ENCODE measurements around the gene KRTAP5-1.
A peak's percentile ranks its signal among the peaks of the same experiment; 100 is the strongest.
"Not testable (repeated sequence)": the region's sequence is repeated elsewhere in the genome, so short reads cannot be mapped to it uniquely, and the experiment has no call there.

The KRTAP5-1 gene

DNA sequence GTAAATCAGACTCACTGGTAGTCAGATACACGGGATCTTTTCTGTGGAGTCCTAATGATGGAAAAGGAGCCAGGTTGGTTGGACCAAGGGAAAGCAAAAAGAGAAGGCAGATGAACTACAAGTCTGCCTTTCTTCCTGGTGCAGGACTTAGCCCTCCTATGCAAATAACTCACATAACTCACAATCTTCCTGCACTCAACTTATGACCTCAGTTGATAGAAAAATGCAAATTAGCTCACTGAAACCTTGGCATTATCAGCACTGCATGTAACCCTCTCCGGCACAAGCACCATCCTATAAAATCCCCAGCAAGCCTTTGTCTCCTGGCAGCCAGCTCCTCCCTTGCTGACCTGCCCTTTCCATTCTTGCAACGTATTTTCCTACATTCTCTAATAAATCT lies 16.6 kb upstream of the KRTAP5-1 start:
- DNase-seq (ENCODE audit: low read depth) = not testable (repeated sequence)

GRCh38 chr11:1600626-1601025 lies 15.5 kb upstream of the KRTAP5-1 start:
- no peak for DNase-seq (ENCODE audit: low read depth)

DNA sequence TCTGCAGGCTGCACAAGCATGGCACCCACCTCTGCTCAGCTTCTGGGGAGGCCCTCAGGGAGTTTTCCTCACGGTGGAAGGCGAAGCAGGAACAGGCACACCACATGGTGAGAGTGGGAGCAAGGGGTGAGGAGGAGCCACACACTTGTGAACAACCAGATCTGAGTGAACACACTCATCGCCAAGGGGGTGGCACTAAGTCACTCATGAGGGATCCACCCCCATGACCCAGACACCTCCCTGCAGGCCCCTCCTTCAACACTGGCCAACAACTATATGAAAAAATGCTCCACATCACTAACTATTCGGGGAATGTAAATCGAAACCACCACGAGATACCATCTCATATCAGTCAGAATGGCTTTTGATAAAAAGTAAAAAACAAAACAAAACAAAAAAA lies 13.7 kb upstream of the KRTAP5-1 start:
- DNase-seq (ENCODE audit: low read depth) = no peak

DNA sequence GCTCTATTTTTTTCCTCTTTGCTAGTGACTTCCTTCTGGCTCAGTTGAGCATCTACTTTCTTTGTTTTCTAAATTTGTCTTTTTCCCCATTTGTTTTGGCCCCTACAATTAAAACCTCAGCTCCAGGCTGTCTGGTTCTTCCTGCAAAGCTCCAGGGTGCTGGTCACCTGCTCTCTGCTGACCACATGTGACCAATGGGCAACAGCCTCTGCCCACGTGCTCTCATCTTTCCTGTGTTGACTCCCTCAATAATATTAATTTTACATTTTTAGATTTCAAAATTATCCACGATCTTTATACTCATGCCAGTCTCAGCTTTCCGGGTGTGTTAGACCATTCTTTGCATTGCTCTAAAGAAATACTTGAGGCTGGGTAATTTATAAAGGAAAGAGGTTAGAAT lies 13.3 kb upstream of the KRTAP5-1 start:
- DNase-seq (ENCODE audit: low read depth) = not testable (repeated sequence)

DNA sequence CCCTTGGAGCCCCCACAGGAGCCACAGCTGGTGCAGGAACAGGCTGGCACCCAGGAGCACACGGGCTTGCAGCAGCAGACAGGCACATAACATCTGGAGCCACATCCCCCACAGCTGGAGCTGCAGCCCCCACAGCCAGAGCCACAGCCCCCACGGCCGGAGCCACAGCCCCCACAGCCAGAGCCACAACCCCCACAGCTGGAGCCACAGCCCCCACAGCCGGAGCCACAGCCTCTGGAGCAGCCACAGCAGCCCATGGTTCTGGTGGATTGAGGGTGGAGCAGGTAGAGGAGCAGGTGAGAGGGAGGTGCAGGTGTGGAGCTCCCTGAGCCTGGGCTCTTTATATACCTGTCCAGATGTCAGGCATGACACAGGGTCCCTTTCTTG lies 12.9 kb upstream of the KRTAP5-1 start, which contains the start of gene KRTAP5-2:
Gene KRTAP5-2, minus strand, starts transcription at position 301 of the 387 bp plus-strand sequence. Its CDS starts 44 bp downstream, at position 257.
- no peak for DNase-seq (ENCODE audit: low read depth)

- no peak for DNase-seq (ENCODE audit: low read depth)
These were observed 12.4 kb upstream of the KRTAP5-1 start for GRCh38 chr11:1597331-1597993.

GRCh38 chr11:1596576-1597121 lies 11.6 kb upstream of the KRTAP5-1 start:
- not testable (repeated sequence) for DNase-seq (ENCODE audit: low read depth)

DNA sequence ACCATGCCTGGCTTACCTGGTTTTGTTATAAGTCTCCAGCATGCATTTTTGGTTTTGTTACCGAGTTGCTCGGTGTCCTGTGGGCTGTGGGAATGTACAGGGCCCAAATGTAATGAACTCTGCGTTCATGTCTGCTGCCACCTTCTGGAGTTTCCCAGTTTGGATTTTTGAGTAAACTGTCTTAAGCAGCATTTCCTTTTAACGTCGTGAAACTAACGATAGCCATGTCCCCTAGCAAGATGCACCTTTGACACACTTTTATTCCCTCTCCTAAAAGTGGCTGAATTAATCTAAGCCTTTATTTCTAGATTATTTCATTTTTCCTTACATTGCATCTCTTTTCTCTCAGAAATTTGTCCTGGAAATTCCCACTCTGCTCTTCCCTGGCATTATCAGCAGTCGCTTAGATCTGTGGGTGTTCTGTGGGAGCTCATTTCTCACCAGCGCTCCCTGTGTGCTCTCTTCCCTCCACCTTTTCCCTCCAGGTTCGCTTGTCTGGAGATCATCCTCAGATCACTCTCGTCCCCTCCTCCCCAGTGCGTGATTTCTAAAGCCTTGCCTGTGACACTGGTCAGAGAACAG lies 11.0 kb upstream of the KRTAP5-1 start:
- DNase-seq (ENCODE audit: low read depth) = not testable (repeated sequence)

DNA sequence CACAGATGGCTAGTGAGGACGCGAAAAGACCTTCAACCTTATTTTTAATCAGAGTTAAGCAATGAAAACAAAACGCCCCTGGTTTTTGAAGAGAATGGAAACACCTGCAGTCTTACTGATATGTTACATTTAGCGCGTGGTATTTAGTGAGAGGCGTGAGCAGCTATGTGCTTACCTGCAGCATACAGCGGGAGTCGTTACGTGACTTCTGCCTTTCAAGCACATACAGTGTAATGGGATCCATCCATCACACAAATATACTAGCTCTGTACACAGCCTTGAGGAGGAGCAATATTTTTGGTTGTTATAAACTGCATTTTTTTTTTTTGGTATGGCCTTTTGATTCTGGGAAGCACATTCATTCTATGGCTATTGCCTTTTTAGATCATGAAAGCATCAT lies 7.5 kb upstream of the KRTAP5-1 start:
- DNase-seq (ENCODE audit: low read depth) = no peak

DNA sequence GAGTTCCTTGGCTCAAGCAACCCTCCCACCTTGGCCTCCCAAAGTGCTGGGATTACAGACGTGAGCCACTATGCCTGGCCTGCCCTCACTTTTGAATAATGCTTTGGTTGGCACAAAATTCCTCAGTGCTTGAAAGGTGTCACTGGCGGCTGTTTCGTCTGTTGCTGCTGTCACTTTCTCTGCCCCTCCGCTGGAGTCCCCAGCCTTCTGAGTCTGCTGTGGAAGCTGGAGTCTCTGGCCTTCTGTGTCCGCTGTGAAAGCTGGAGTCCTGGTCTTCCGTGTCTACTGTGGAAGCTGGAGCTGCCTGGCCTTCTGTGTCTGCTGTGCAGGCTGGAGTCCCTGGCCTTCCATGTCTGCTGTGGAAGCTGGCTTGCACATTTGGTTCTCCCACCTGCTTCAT lies 4.9 kb upstream of the KRTAP5-1 start:
- DNase-seq (ENCODE audit: low read depth) = no peak

DNA sequence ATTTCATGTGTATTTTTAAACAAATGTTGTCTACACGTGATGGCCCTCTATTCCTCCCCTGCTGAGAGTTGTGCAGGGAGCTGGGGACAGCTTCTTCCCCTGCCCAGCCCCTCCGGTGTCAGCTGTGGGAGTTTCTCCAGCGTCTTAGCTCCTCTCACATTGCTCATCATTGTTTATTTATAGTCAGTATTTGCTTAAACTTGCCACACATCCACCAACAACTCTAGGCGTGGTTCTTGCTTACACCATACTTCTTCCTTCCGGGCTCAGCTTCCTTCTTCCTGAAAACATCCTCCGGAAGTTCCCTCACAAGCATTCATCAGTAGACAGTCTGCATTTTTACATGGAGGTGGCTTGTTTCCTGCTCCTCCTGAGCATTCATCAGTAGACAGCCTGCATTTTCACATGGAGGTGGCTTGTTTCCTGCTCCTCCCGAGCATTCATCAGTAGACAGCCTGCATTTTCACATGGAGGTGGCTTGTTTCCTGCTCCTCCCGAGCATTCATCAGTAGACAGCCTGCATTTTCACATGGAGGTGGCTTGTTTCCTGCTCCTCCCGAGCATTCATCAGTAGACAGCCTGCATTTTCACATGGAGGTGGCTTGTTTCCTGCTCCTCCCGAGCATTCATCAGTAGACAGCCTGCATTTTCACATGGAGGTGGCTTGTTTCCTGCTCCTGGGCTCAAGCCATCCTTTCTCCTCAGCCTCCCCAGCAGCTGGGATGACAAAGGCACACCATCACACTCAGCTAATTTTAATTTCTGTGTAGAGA lies 4.3 kb upstream of the KRTAP5-1 start:
- DNase-seq (ENCODE audit: low read depth) = not testable (repeated sequence)

GRCh38 chr11:1586699-1587098 lies 1.6 kb upstream of the KRTAP5-1 start:
- DNase-seq (ENCODE audit: low read depth) = no peak

GRCh38 chr11:1582909-1583308 lies 2.2 kb downstream of the KRTAP5-1 start:
- DNase-seq (ENCODE audit: low read depth) = not testable (repeated sequence)

- DNase-seq (ENCODE audit: low read depth) = no peak
These were observed 3.1 kb downstream of the KRTAP5-1 start for GRCh38 chr11:1581976-1582375.

GRCh38 chr11:1576825-1577224 lies 8.3 kb downstream of the KRTAP5-1 start:
- no peak for DNase-seq (ENCODE audit: low read depth)

DNA sequence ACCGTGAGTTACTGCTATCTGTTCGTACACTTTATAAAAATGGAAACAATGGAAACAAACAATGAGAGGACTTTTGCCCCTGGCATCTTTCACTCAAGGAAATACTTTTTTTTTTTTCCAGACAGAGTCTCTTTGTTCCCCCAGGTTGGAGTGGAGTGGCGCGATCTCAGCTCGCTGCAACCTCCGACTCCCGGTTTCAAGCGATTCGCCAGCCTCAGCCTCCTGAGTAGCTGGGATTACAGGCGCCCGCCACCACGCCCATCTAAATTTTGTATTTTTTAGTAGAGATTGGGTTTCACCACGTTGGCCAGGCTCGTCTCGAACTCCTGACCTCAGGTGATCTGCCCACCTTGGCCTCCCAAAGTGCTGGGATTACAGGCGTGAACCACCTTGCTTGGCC lies 9.3 kb downstream of the KRTAP5-1 start:
- DNase-seq (ENCODE audit: low read depth) = not testable (repeated sequence)

DNA sequence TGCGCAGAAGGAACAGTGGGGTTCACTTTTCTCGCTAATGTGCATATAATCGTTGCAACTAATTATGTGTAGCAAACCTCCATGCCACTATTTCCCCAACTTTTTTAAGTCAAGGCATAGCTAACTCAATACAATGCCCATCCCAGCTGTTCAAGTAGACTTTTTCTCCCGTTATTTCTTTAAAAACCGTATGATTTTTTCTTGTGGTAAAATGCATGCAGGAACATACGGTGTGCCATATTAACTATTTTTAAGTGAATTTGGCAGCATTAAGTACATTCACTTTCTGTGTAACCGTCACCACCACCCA lies 10.2 kb downstream of the KRTAP5-1 start:
- no peak for DNase-seq (ENCODE audit: low read depth)

DNA sequence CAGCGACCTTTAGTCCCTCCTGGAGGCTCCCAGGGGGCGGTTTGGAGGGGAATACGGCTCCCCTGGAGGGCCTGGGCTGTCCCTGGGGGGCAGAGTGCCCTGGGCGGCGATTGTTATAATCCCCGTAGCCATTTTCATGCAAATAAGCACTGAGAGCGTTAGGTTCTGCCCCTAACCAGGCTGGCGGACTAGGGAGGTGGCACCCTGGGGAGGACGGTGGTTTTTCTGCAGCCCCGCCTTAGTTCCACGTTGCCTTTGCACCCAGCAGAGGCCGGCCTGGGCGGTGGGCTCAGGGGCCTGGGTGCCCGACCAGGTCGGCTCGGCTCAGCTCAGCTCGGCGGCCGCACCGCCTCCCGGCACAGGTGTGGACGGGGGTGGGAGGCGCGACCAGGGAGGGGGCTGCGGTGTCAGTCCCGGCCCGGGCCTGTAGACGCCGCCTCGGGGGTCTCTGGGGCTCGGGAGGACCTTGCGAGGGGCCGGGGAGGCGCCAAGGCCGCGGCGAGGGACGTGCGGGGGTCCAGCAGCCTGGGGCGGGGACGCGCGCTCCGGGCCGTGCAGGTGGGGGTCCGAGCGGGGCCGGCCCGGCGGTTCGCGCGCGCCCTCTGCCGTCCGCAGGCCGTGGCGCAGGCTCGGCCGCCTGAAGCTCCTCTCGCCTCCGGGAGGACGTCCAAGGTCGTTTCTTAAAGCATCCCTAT lies 10.7 kb downstream of the KRTAP5-1 start:
- DNase-seq (ENCODE audit: low read depth) = peak; percentile 40

DNA sequence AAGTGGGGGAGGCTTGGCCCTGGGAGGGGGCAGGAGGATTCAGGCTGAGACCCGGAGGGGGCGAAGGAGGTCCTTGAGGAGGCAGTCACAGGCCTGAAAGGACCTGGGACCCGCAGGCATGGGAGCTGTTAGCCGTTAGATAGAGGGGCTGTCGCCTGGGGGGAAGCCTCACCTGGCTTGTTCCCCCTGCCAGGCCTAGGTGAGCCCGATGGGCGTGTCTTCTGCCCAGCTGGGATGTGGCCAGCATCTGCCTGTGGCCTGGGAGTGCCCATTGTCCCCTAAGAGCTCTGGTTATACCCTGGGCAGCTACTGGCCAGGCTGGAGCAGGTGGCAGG lies 11.2 kb downstream of the KRTAP5-1 start:
- no peak for DNase-seq (ENCODE audit: low read depth)

GRCh38 chr11:1573077-1573902 lies 11.8 kb downstream of the KRTAP5-1 start:
- DNase-seq (ENCODE audit: low read depth) = no peak

GRCh38 chr11:1572197-1573076 lies 12.6 kb downstream of the KRTAP5-1 start, which contains the start of gene DUSP8:
TSS of gene DUSP8 (minus strand) at chr11:1572271. CDS start at chr11:1565826, 6,445 bp downstream.
- peak; percentile 68 for DNase-seq (ENCODE audit: low read depth)
